HG03354 (cell line): ENCODE results near the gene LSM11.

Experiments
- ATAC-seq: cut with Tn5 transposase; IDR thresholded peaks from one replicate; pipeline ENCODE4 v1.9.1; 2021; ENCODE audit warnings: mild to moderate bottlenecking; ENCODE audit not compliant: unreplicated experiment, poor library complexity, severe bottlenecking

Gene LSM11

GRCh38 chr5:157764531-157764930 is 21.0 kb downstream of the LSM11 start:
- ATAC-seq: no peak

DNA sequence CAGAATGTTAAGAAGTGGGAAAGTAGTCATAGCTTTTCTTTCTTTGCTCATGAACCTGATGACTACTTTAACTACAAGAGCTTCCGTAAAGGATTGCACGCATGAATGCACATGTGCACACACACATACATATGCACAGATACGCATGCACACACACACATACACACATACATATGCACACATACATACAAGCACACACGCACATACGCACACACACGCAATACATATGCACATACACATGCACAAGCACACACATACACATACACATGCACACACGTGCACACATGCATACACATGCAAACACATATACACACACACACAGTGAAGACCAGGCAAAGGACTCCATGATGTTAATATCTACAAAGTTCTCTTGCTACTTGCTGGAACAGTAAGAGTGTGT is 22.9 kb downstream of the LSM11 start:
- no peak for ATAC-seq

DNA sequence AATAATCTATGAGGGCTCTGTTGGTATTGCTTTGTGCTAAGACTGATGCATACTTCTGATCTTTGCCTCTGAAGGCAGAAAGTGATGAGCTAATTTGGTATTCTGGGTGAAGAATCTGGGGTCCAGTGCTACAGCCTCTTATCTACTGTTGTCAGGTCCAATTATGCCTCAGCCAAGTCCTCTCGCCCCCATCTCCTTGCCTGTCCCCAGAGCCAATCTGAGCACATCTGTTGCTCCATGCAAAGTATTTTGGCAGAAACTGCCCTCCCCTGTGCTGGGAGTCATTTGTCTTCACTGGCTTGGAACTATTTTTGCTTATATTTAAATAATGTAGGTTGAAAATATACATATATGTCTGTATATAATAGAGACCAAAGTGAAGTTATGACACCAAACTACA is 23.4 kb downstream of the LSM11 start:
- ATAC-seq: no peak

GRCh38 chr5:157767689-157768088 is 24.2 kb downstream of the LSM11 start:
- ATAC-seq: no peak

- no peak for ATAC-seq
Observed at GRCh38 chr5:157770665-157771064, 27.2 kb downstream of the LSM11 start.

DNA sequence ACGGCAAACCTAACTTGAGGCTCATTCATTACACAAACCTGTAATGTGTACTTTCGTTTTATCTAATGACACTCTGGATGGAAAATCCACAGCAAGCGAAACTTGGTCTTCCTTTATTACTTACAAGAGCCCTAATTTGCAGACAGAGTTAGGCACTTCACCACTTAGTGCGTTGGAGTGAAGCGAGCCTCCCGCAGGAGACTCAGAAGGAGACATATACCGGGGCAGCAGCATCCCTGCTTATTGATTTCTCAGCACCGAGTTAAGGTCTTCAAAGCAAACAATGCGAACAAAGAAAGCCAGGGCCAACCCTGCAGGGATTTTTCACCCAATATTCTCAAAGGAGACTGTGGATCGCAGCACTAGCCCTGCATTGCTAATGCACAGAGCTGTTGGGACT is 28.6 kb downstream of the LSM11 start:
- ATAC-seq: no peak

GRCh38 chr5:157778121-157778805 is 34.8 kb downstream of the LSM11 start:
- no peak for ATAC-seq

- ATAC-seq: no peak
Observed at GRCh38 chr5:157779221-157779620, 35.7 kb downstream of the LSM11 start.

DNA sequence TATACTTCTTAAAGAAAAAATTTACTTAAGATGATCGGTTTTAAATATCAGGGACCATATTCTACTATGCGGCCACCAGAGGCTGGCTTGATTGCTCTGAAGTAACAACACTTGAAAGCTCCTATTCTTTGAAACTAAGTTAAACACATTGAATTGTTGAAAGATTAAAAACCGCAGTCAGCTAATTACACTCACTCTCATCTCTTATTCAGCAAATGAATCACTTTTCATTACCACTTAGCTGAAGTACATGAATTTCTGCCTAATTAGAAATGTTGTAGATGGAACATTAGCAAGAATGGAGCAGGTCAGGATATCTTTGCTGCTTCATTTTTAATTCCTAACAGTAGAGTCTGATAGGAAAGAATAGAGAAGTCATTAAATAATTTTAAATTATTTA is 42.3 kb downstream of the LSM11 start:
- ATAC-seq: no peak

DNA sequence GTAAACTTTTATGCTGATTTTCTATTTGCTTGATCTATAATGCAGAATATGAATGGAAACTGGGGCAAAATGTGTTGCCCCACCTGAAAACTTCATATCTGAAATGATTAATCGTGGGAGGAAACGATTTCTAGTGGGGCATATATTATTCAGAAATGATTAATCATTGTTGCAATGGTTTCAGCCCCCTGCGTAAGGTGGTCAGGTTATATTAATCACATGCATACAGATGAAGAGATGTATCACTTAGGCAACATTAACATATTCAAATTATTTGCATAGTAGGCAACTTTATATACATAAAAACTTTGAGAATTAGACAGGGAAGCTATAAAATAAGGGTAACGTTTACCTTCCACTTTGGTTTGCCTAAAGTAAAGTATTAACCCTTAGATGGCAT is 49.8 kb downstream of the LSM11 start:
- no peak for ATAC-seq

GRCh38 chr5:157799578-157799977 is 56.1 kb downstream of the LSM11 start:
- no peak for ATAC-seq

GRCh38 chr5:157800137-157800536 is 56.6 kb downstream of the LSM11 start:
- ATAC-seq: no peak

GRCh38 chr5:157802736-157803135 is 59.2 kb downstream of the LSM11 start:
- ATAC-seq: no peak

- ATAC-seq: no peak
Observed at GRCh38 chr5:157808043-157808442, 64.5 kb downstream of the LSM11 start.
